SH-SY5Y (cell line): Measurements from ENCODE around the gene NT5M.

ENCODE experiments used
- GATA2 ChIP-seq: IDR thresholded peaks from 2 replicates; pipeline ENCODE4 v1.6.1; 2011; ENCODE audit warnings: mild to moderate bottlenecking, low read depth, low read length
- GATA3 ChIP-seq: IDR thresholded peaks from 2 replicates; pipeline ENCODE4 v1.6.1; 2011; ENCODE audit warnings: low read depth, mild to moderate bottlenecking, low read length, moderate library complexity

DNA sequence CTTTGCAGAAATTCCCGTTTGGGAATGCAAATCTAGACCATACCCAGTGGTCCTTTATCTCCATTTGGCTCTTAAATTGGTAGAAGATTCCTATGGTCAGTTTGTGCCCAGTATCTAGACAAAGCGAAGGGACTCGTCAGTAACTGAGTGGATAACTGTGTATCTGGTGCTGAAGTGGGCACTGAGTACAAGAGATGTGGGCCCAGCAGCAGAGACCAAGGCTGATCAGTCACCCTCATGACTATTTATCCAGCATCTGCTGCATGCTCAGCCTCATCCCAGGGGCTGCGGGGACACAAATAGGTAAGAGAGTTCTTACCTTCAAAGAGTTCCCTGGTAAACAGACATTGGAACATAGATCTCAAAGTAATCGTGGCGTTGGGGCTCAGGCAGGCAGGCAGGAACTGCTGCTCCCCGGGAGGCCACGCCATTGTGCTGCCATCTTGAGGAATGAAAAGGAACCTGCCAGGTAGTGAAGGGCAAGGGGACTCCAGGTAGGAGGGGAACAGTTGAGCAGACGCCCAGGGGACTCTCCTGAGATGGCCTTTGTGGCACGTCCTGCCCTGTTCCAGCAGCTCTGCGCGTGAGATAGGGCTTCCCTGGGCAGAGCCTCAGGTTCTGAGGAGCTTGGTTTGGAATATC lies 10.3 kb downstream of the NT5M start:
- no peak for TF ChIP-seq GATA3
- no peak for TF ChIP-seq GATA2
